Astrocyte (in vitro differentiated cells and primary cell): Measurements from ENCODE around the gene DISP1.

Experiments
- EZH2 ChIP-seq: IDR thresholded peaks from 2 replicates; pipeline ENCODE4 v1.6.1; 2012; ENCODE audit warnings: mild to moderate bottlenecking, low read length, inconsistent platforms; ENCODE audit not compliant: insufficient read depth
- TF ChIP-seq, protein P1 (sequence below): IDR thresholded peaks from 2 replicates; pipeline ENCODE4 v1.5.1; 2011; ENCODE audit warnings: low read depth, mild to moderate bottlenecking, inconsistent platforms, low read length, moderate library complexity; ENCODE audit not compliant: insufficient read depth

DNA sequence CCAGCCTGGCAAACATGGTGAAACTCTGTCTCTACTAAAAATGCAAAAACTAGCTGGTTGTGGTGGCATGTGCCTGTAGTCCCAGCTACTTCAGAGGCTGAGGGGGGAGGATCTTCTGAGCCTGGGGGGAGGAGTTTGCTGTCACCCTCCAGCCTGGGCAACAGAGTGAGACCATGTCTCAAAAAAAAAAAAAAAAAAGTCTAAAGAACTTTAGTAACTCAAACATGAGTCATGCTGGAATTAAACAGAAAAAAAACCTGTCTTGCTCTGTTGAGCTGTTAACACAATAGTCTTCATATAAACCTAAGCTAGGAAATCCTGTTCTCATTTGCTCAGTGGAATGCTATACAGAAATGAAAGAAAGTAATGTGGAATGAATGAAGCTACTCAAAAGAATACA, 16.7 kb upstream of the DISP1 start:
- TF ChIP-seq, protein P1, sequence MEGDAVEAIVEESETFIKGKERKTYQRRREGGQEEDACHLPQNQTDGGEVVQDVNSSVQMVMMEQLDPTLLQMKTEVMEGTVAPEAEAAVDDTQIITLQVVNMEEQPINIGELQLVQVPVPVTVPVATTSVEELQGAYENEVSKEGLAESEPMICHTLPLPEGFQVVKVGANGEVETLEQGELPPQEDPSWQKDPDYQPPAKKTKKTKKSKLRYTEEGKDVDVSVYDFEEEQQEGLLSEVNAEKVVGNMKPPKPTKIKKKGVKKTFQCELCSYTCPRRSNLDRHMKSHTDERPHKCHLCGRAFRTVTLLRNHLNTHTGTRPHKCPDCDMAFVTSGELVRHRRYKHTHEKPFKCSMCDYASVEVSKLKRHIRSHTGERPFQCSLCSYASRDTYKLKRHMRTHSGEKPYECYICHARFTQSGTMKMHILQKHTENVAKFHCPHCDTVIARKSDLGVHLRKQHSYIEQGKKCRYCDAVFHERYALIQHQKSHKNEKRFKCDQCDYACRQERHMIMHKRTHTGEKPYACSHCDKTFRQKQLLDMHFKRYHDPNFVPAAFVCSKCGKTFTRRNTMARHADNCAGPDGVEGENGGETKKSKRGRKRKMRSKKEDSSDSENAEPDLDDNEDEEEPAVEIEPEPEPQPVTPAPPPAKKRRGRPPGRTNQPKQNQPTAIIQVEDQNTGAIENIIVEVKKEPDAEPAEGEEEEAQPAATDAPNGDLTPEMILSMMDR: no peak
- TF ChIP-seq EZH2: no peak
